HCT116 (cell line): Measurements from ENCODE around the gene ACE.

Experiments
- ATF3 ChIP-seq: IDR thresholded peaks from 2 replicates; pipeline ENCODE4 v1.6.1; 2012
- CTCF ChIP-seq, 3 experiments: fragments of 200-600 bp in 1 of 3; sonication (generic) in 1 of 3; IDR thresholded peaks in 2 of 3; conservative IDR thresholded peaks in 1 of 3; 2 replicates each; pipeline ENCODE4 v1.5.1; 2012 to 2017; ENCODE audit warnings: low read depth in 2 of 3, low read length in 2 of 3, antibody characterized with exemption in 1 of 3, borderline replicate concordance in 1 of 3, control low read depth in 1 of 3, mild to moderate bottlenecking in 1 of 3, mixed read lengths in 1 of 3, mixed run types in 1 of 3, moderate library complexity in 1 of 3; ENCODE audit not compliant: insufficient read depth in 1 of 3
- ELF1 ChIP-seq: IDR thresholded peaks from 2 replicates; pipeline ENCODE4 v1.6.1; 2012; ENCODE audit warnings: low read depth, borderline replicate concordance
- EZH2 ChIP-seq: fragments of 200-600 bp; sonication (generic); IDR thresholded peaks from 2 replicates; pipeline ENCODE4 v1.6.1; 2017; ENCODE audit warnings: antibody characterized with exemption, mixed run types
- EZH2phosphoT487 ChIP-seq: fragments of 200-600 bp; IDR thresholded peaks from 2 replicates; pipeline ENCODE4 v1.6.1; 2018; ENCODE audit warnings: antibody characterized with exemption, borderline replicate concordance
- POLR2A ChIP-seq: IDR thresholded peaks from 2 replicates; pipeline ENCODE4 v1.7.0; 2011; ENCODE audit warnings: borderline replicate concordance; ENCODE audit not compliant: insufficient read depth, insufficient read length; ENCODE audit errors: extremely low read depth
- POLR2AphosphoS5 ChIP-seq: IDR thresholded peaks from 2 replicates; pipeline ENCODE4 v1.6.1; 2011; ENCODE audit warnings: mild to moderate bottlenecking, low read depth, low read length, moderate library complexity
- RAD21 ChIP-seq: IDR thresholded peaks from 2 replicates; pipeline ENCODE4 v1.6.1; 2012; ENCODE audit warnings: low read depth, mild to moderate bottlenecking
- SIN3A ChIP-seq: IDR thresholded peaks from 2 replicates; pipeline ENCODE4 v1.6.1; 2012; ENCODE audit warnings: low read depth
- YY1 ChIP-seq: IDR thresholded peaks from 2 replicates; pipeline ENCODE4 v1.6.1; 2011; ENCODE audit warnings: low read length, low read depth, moderate library complexity, mild to moderate bottlenecking; ENCODE audit not compliant: insufficient replicate concordance; ENCODE audit errors: extremely low read depth
- ZBTB33 ChIP-seq: IDR thresholded peaks from 2 replicates; pipeline ENCODE4 v1.6.1; 2011; ENCODE audit warnings: mild to moderate bottlenecking, low read length, moderate library complexity; ENCODE audit not compliant: insufficient replicate concordance; ENCODE audit errors: extremely low read depth
- ZNF274 ChIP-seq: fragments of 200-500 bp; sonication (Bioruptor generic); IDR thresholded peaks from 2 replicates; pipeline ENCODE4 v1.6.1; 2014; ENCODE audit warnings: mild to moderate bottlenecking, low read depth, low read length, inconsistent platforms
- TF ChIP-seq, protein P1 (sequence below): IDR thresholded peaks from 2 replicates; pipeline ENCODE4 v1.6.1; 2012

DNA sequence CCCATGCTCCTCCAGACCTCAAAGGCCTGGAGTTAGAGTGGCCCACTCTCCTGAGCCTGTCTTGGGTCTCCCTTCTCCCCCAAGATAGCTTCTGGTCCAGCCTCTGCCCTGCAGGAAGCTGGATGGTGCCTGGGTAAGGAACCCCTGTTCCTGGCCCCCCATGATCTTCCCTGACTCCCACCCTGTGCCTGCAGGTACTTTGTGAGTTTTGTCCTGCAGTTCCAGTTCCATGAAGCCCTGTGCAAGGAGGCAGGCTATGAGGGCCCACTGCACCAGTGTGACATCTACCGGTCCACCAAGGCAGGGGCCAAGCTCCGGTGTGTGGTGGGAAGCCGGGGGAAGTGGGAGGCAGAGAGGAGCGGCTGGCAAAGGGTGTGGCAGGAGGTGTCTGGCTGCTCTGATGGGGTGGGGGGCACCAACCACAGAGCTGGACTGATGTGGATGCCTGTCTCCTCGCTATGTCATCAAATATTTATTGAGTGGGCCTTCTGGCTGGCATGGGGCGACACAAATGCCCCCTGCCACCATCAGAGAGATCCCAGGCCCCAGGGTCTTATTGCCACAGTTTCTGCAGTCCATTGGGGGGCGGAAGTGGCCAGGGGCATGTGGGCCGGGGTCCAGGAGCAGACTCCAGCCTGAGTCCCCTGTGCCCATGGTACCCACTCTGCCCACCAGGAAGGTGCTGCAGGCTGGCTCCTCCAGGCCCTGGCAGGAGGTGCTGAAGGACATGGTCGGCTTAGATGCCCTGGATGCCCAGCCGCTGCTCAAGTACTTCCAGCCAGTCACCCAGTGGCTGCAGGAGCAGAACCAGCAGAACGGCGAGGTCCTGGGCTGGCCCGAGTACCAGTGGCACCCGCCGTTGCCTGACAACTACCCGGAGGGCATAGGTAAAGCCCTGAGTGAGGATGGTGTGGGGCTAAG is 7.1 kb downstream of the ACE start:
- TF ChIP-seq CTCF (IDR thresholded peaks at IDR 0.05 in 2 of 3, conservative IDR thresholded peaks at IDR 0.05 in 1 of 3; ENCODE audit: borderline replicate concordance in 1 of 3, insufficient read depth in 1 of 3, low read depth in 2 of 3, low read length in 2 of 3) (no peak), ATF3 (no peak), POLR2A (no peak), EZH2phosphoT487 (no peak), EZH2 (no peak), ELF1 (no peak), ZBTB33 (no peak), POLR2AphosphoS5 (no peak), RAD21 (no peak), YY1 (no peak), SIN3A (no peak), ZNF274 (no peak)
- TF ChIP-seq, protein P1, sequence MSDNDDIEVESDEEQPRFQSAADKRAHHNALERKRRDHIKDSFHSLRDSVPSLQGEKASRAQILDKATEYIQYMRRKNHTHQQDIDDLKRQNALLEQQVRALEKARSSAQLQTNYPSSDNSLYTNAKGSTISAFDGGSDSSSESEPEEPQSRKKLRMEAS = no peak
